Choroid plexus epithelial cell (primary cell): Measurements from ENCODE around the gene RETN.

Experiments
- DNase-seq: peaks from one replicate; pipeline ENCODE4 v3.0.0-alpha.2; 2010; ENCODE audit warnings: low read depth
- H3K4me3 ChIP-seq: 2 replicates; pipeline ENCODE4 v1.5.1; 2011; ENCODE audit warnings: low read depth, mild to moderate bottlenecking, control low read depth, low read length, moderate library complexity
- CTCF ChIP-seq: conservative IDR thresholded peaks from 2 replicates; pipeline ENCODE4 v1.5.1; 2011; ENCODE audit warnings: low read depth, mild to moderate bottlenecking, control low read depth, inconsistent platforms, low read length, moderate library complexity

RETN gene

GRCh38 chr19:7699003-7699402 lies 30.2 kb downstream of the RETN start:
- no peak overlapping the region for H3K4me3 ChIP-seq
- DNase-seq: no peak
- TF ChIP-seq CTCF: no peak

GRCh38 chr19:7699417-7700401 lies 30.9 kb downstream of the RETN start:
- H3K4me3 ChIP-seq: no peak overlapping the region
- DNase-seq: no peak
- TF ChIP-seq CTCF: no peak

GRCh38 chr19:7701049-7701653 lies 32.3 kb downstream of the RETN start:
- no peak for DNase-seq
- no peak overlapping the region for H3K4me3 ChIP-seq
- TF ChIP-seq CTCF: no peak

- H3K4me3 ChIP-seq: no peak within 1 kb of the TSS
- DNase-seq: no peak
- TF ChIP-seq CTCF: no peak
These were observed 33.0 kb downstream of the RETN start, which contains the start of gene FCER2 for GRCh38 chr19:7701654-7702457. TSS of gene FCER2 (minus strand) at chr19:7702131. CDS start at chr19:7699760, 2,371 bp downstream.

GRCh38 chr19:7703332-7703731 lies 34.5 kb downstream of the RETN start:
- DNase-seq: no peak
- no peak overlapping the region for H3K4me3 ChIP-seq
- TF ChIP-seq CTCF: no peak

GRCh38 chr19:7704280-7705060 lies 35.6 kb downstream of the RETN start:
- DNase-seq: no peak
- no peak for TF ChIP-seq CTCF
- no peak overlapping the region for H3K4me3 ChIP-seq
